K562 (cell line): ENCODE measurements around the gene LRRC70. TPM values are rescaled to one million over a fixed set of nuclear protein-coding genes. Genes with fewer than 3 reads are reported as not detected.

Experiments used
- ATAC-seq: fragments of 200-7000 bp; cut with Tn5 transposase; 3 replicates; pipeline ENCODE4 v1.9.1; 2020; ENCODE audit warnings: moderate library complexity
- Bru-seq: library from RNA; stranded (reverse); fragments of 400-500 nt; gene quantifications from one replicate; lab custom pipeline; 2021; lab: Mats Ljungman, UMichigan
- BruChase-seq, 2 experiments: library from RNA; stranded (reverse); fragments of 400-500 nt; gene quantifications; one replicate each; lab custom pipeline; 2021; lab: Mats Ljungman, UMichigan
- BruUV-seq: library from RNA; stranded (reverse); fragments of 400-500 nt; replicated peaks from 2 replicates; lab custom pipeline; 2021; lab: Mats Ljungman, UMichigan
- CTCF ChIA-PET: fragments of 300-600 bp; formaldehyde crosslinking; extraction: SDS; loops from one replicate; lab custom pipeline; 2021; ENCODE audit warnings: low intra/inter-chr PET ratio; lab: Yijun Ruan, JAX
- POLR2A ChIA-PET: fragments of 300-600, 350-650 bp; sonication (Branson Sonifier 250); formaldehyde crosslinking; extraction: SDS; loops from one replicate; lab custom pipeline; 2021; ENCODE audit warnings: antibody characterized with exemption, inconsistent platforms; lab: Yijun Ruan, JAX
- DNase-seq, 4 experiments: peaks; one replicate each; pipeline versions ENCODE4 v3.0.0 to v3.0.0-alpha.2; 2011 to 2018; ENCODE audit warnings: low spot score in 3 of 4, mixed read lengths in 3 of 4; ENCODE audit errors: extremely low read depth in 1 of 4
- FAIRE-seq: peaks from 2 replicates; lab custom pipeline; 2011; peaks lifted over from hg19 to GRCh38; lab: Jason Lieb, UNC
- H2AFZ ChIP-seq: 2 replicates; pipeline ENCODE4 v1.6.0; 2011; ENCODE audit warnings: low read depth, low read length, control low read depth, inconsistent platforms
- H3K27ac ChIP-seq: fragments of 200-600 bp; 3 replicates; pipeline ENCODE4 v1.8.0; 2011; ENCODE audit warnings: low read depth, mild to moderate bottlenecking, control low read depth, inconsistent platforms, low read length, moderate library complexity, mixed read lengths; ENCODE audit errors: extremely low read depth
- H3K27me3 ChIP-seq, 2 experiments: fragments of 300-600 bp in 1 of 2; 2 replicates in 1 of 2; 3 replicates in 1 of 2; pipeline versions ENCODE4 v1.6.0 to v1.8.0; 2011; ENCODE audit warnings: inconsistent platforms in 2 of 2, low read length in 2 of 2, mild to moderate bottlenecking in 1 of 2, mixed read lengths in 1 of 2, moderate library complexity in 1 of 2; ENCODE audit not compliant: control insufficient read depth in 2 of 2, insufficient read depth in 2 of 2
- H3K36me3 ChIP-seq: fragments of 300-600 bp; 3 replicates; pipeline ENCODE4 v1.8.0; 2011; ENCODE audit warnings: mild to moderate bottlenecking, low read length, inconsistent platforms; ENCODE audit not compliant: control insufficient read depth, insufficient read depth
- H3K4me1 ChIP-seq, 2 experiments: fragments of 200-600 bp in 1 of 2; replicated peaks in 1 of 2; 2 replicates in 1 of 2; 3 replicates in 1 of 2; pipeline versions ENCODE4 v1.5.1 to v1.8.0; 2011; ENCODE audit warnings: inconsistent platforms in 2 of 2, low read length in 2 of 2, mild to moderate bottlenecking in 1 of 2, mixed read lengths in 1 of 2, moderate library complexity in 1 of 2; ENCODE audit not compliant: control insufficient read depth in 2 of 2, insufficient read depth in 2 of 2
- H3K4me2 ChIP-seq: 2 replicates; pipeline ENCODE4 v1.6.1; 2011; ENCODE audit warnings: low read length, control low read depth, inconsistent platforms, mixed read lengths; ENCODE audit not compliant: insufficient read depth
- H3K4me3 ChIP-seq: fragments of 200-600 bp; sonication (generic), shearing (Covaris generic); 2 replicates; pipeline ENCODE4 v1.5.1; 2016; ENCODE audit warnings: control low read depth, inconsistent platforms
- H3K79me2 ChIP-seq: fragments of 200-600 bp; 3 replicates; pipeline ENCODE4 v1.8.0; 2011; ENCODE audit warnings: low read length, inconsistent platforms; ENCODE audit not compliant: control insufficient read depth, insufficient read depth
- H3K9ac ChIP-seq, 2 experiments: 2 replicates each; pipeline versions ENCODE4 v1.6.0 to v1.6.1; 2011; ENCODE audit warnings: low read depth in 2 of 2, low read length in 2 of 2, control low read depth in 1 of 2, inconsistent platforms in 1 of 2, mild to moderate bottlenecking in 1 of 2, mixed read lengths in 1 of 2; ENCODE audit not compliant: insufficient read depth in 1 of 2
- H3K9me1 ChIP-seq: one replicate; pipeline ENCODE4 v1.6.0; 2011; ENCODE audit warnings: inconsistent platforms, mild to moderate bottlenecking, low read length, moderate library complexity; ENCODE audit not compliant: control insufficient read depth, insufficient read depth
- H3K9me3 ChIP-seq: replicated peaks from 2 replicates; pipeline ENCODE4 v1.5.1; 2011; ENCODE audit warnings: low read depth, low read length, inconsistent platforms; ENCODE audit not compliant: control insufficient read depth, insufficient read depth
- H4K20me1 ChIP-seq: replicated peaks from 2 replicates; pipeline ENCODE4 v1.6.1; 2011; ENCODE audit warnings: low read length, inconsistent platforms, mixed read lengths; ENCODE audit not compliant: control insufficient read depth, insufficient read depth
- CSDE1 ChIP-seq, 2 experiments: fragments of 450-650 bp; IDR thresholded peaks; 2 replicates each; pipeline ENCODE4 v1.6.1; 2016; ENCODE audit warnings: mild to moderate bottlenecking in 1 of 2
- ETV1 ChIP-seq: fragments of 450-650 bp; conservative IDR thresholded peaks from 2 replicates; pipeline ENCODE4 v1.6.1; 2016; ENCODE audit warnings: missing genetic modification characterization, control low read depth, low read depth, missing compliant biosample characterization
- GABPA ChIP-seq: fragments of 200-800 bp; sonication (Bioruptor generic); conservative IDR thresholded peaks from 2 replicates; pipeline ENCODE4 v1.6.1; 2016; ENCODE audit warnings: low read depth, missing genetic modification characterization, missing compliant biosample characterization
- HNRNPL ChIP-seq: fragments of 200-400 bp; formaldehyde crosslinking; IDR thresholded peaks from 2 replicates; pipeline ENCODE4 v1.6.1; 2017; ENCODE audit warnings: low read depth, mild to moderate bottlenecking, low read length
- KLF13 ChIP-seq: fragments of 450-650 bp; IDR thresholded peaks from 2 replicates; pipeline ENCODE4 v1.6.1; 2016; ENCODE audit warnings: missing genetic modification characterization, low read depth, mild to moderate bottlenecking, missing compliant biosample characterization, moderate library complexity, borderline replicate concordance
- PRPF4 ChIP-seq: fragments of 200-400 bp; formaldehyde crosslinking; IDR thresholded peaks from one replicate; pipeline ENCODE4 v1.6.1; 2017; ENCODE audit warnings: low read length, low read depth, mild to moderate bottlenecking; ENCODE audit not compliant: insufficient read depth, poor library complexity, severe bottlenecking
- RFX1 ChIP-seq: fragments of 450-650 bp; IDR thresholded peaks from 2 replicates; pipeline ENCODE4 v1.6.1; 2016; ENCODE audit warnings: mild to moderate bottlenecking, moderate library complexity
- SIX5 ChIP-seq, 2 experiments: IDR thresholded peaks; 2 replicates each; pipeline ENCODE4 v1.6.1; 2011; ENCODE audit warnings: low read length in 2 of 2, borderline replicate concordance in 1 of 2, low read depth in 1 of 2, mild to moderate bottlenecking in 1 of 2, moderate library complexity in 1 of 2; ENCODE audit not compliant: insufficient read depth in 1 of 2
- TEAD1 ChIP-seq, 2 experiments: fragments of 450-650 bp in 1 of 2; sonication (generic) in 1 of 2; formaldehyde crosslinking; IDR thresholded peaks; 2 replicates each; pipeline versions ENCODE4 v1.4.0 to v1.8.0; 2020 to 2022; ENCODE audit warnings: mild to moderate bottlenecking in 2 of 2, missing genetic modification reagents in 1 of 2
- ZBTB8A ChIP-seq: fragments of 450-650 bp; IDR thresholded peaks from 2 replicates; pipeline ENCODE4 v1.6.1; 2018; ENCODE audit warnings: mild to moderate bottlenecking, moderate library complexity; ENCODE audit not compliant: partially characterized antibody
- ZNF384 ChIP-seq: IDR thresholded peaks from 2 replicates; pipeline ENCODE4 v1.6.1; 2012; ENCODE audit warnings: low read depth, low read length, improper control_type of control experiment
- ZNF507 ChIP-seq: conservative IDR thresholded peaks from 2 replicates; pipeline ENCODE4 v1.6.1; 2017; ENCODE audit warnings: missing genetic modification characterization, missing compliant biosample characterization
- WGBS: fragments of 100-300 bp; shearing (Covaris generic); methylation state at CpG from one replicate; pipeline ENCODE4 v1.1.6; 2016; ENCODE audit warnings: low coverage, mixed read lengths; ENCODE audit not compliant: insufficient coverage; ENCODE audit errors: missing lambda C conversion rate; 5-methylcytosine and 5-hydroxymethylcytosine counted together
- in situ Hi-C: fragments of 300-500 bp; cut with MboI; formaldehyde crosslinking; loops from 4 replicates; pipeline ENCODE4 v1.15.0; 2018; ENCODE audit warnings: inconsistent platforms, mixed read lengths
- intact Hi-C: fragments of 100-400 bp; cut with micrococcal nuclease; formaldehyde crosslinking; loops from 2 replicates; pipeline ENCODE4 v1.14.2; 2022
- long read RNA-seq, 3 experiments: library from polyadenylated mRNA in 2 of 3; library from RNA in 1 of 3; unstranded in 2 of 3; stranded (forward) in 1 of 3; transcript quantifications; one replicate each; pipeline ENCODE4 v2.0.0, GENCODE V29; 2019 to 2022
- polyA minus RNA-seq, 3 experiments: library from RNA; depleted of rRNA, polyadenylated mRNA; stranded (reverse); fragments of >200 nt; gene quantifications; 2 replicates each; pipeline ENCODE4 v1.2.3, GENCODE V29; 2011
- polyA plus RNA-seq, 8 experiments: library from polyadenylated mRNA; depleted of rRNA in 4 of 8; stranded (reverse) in 5 of 8; unstranded in 3 of 8; fragments of >200 nt; fragmentation: Nextera tagmentation in 2 of 8; fragmentation: Illumina TruSeq in 1 of 8; extraction: Ambion mirVana in 2 of 8; extraction: Trizol in 1 of 8; gene quantifications; 2 replicates each; pipeline versions ENCODE4 v1.2.1 to v1.2.3, GENCODE V29; 2011 to 2014; ENCODE audit warnings: inconsistent platforms in 1 of 8, missing spikeins in 1 of 8
- total RNA-seq, 7 experiments: library from RNA; depleted of rRNA in 6 of 7; stranded (reverse); fragments of >200 nt in 6 of 7; fragmentation: Illumina TruSeq in 2 of 7; extraction: Trizol in 2 of 7; gene quantifications; 2 replicates each; pipeline versions ENCODE4 v1.2.1 to v1.2.3, GENCODE V29; 2011 to 2021; ENCODE audit warnings: low replicate concordance in 1 of 7

LRRC70 gene
- total RNA-seq (2011; cell fraction: chromatin; rRNA removed; ENCODE audit: low replicate concordance), result 5.8 and 23.2 TPM in 2 replicates
- total RNA-seq (2011; cell fraction: nucleolus; rRNA removed), result 2.5 and 4.6 TPM in 2 replicates
- total RNA-seq (2011; cell fraction: nucleoplasm; rRNA removed), result 10.0 and 24.3 TPM in 2 replicates
- total RNA-seq (2014; rRNA removed) (0.69 and 0.86 TPM in 2 replicates), total RNA-seq (2014; rRNA removed; fragmentation: Illumina TruSeq; extraction: Trizol) (1.5 and 2.1 TPM in 2 replicates), total RNA-seq (2015; rRNA removed; fragmentation: Illumina TruSeq; extraction: Trizol) (1.4 TPM in 2 replicates), total RNA-seq (2021) (0.73 and 0.83 TPM in 2 replicates), polyA plus RNA-seq (2011; rRNA removed) (0.99 and 1.4 TPM in 2 replicates), polyA plus RNA-seq (2014; fragmentation: Illumina TruSeq; extraction: Trizol) (0.31 and 0.40 TPM in 2 replicates), polyA plus RNA-seq (2014; fragmentation: Nextera tagmentation; extraction: Ambion mirVana) (under 1 TPM; 0.21 to 0.22 TPM), polyA plus RNA-seq (2014; rRNA removed) (0.24 and 0.53 TPM in 2 replicates), polyA minus RNA-seq (2011; rRNA and poly(A)+ RNA removed) (9.4 and 11.8 TPM in 2 replicates), Bru-seq, nascent RNA (percentile 89 among the genes with signal in this experiment), BruChase-seq, experiment 1, labeled RNA remaining after a 2-hour chase (percentile 92 among the genes with signal in this experiment), BruChase-seq, experiment 2, labeled RNA remaining after a 6-hour chase (percentile 91 among the genes with signal in this experiment)
- polyA plus RNA-seq (2011; cell fraction: cytosol; rRNA removed), result 0.06 and 0.38 TPM in 2 replicates
- 1.1 and 2.6 TPM in 2 replicates for polyA plus RNA-seq (2011; cell fraction: nucleus; rRNA removed)
- polyA plus RNA-seq (2012), result 0.09 and 0.61 TPM in 2 replicates
- polyA minus RNA-seq (2011; cell fraction: cytosol; rRNA and poly(A)+ RNA removed), result 0.76 TPM in 1 of 2 replicates, not detected in the other
- polyA minus RNA-seq (2011; cell fraction: nucleus; rRNA and poly(A)+ RNA removed), result 7.0 and 10.7 TPM in 2 replicates
- long read RNA-seq, experiment 1, result 0 reads
- long read RNA-seq, experiment 2, result 0 reads
- long read RNA-seq, experiment 3, result 0 reads

- no peak within 1 kb of the TSS for H3K9ac ChIP-seq
- H4K20me1 ChIP-seq, result no peaks in the 10 kb centered on the region
- no peak within 1 kb of the TSS for H3K4me3 ChIP-seq
- no TSS peak for BruUV-seq
- ATAC-seq (peak; percentile 63; the same call in 2 of the 3 replicates), FAIRE-seq (no peak), DNase-seq (peak in 2 of 4 experiments; percentile 22 to 36)
- intact Hi-C loops (no loop called here), in situ Hi-C loops (no loop called here)
- no peaks in the 10 kb centered on the region; a peak in 1 of 5 replicates for H3K4me1 ChIP-seq
- no peaks in the 10 kb centered on the region for H3K9me1 ChIP-seq
- POLR2A ChIA-PET, result interaction anchor here (0.7 to 1.5 kb wide), 3 partner anchors 11 to 30 kb away, joined by 3 read pairs; no protein-coding TSS in a partner anchor
- CTCF ChIA-PET, result no interaction called here
- H3K36me3 ChIP-seq, result peaks cover 20% of the 10 kb centered on the region; the same call in 2 of the 3 replicates
- H3K79me2 ChIP-seq, result no peaks in the 10 kb centered on the region; the same call in 2 of the 3 replicates
- 0 out of 2 replicates have a peak, but pooled peaks have one; percentile 37 for TF ChIP-seq ETV1 (tag)
- peak; percentile 37; the same call in 1 of the 2 replicates for TF ChIP-seq GABPA (tag)
- peak in 1 of 2 experiments; percentile 44; a peak in 1 of 4 replicates for TF ChIP-seq CSDE1 (IDR thresholded peaks at IDR 0.05)
- no peak for TF ChIP-seq ZNF507 (tag)
- peak; percentile 88 for TF ChIP-seq ZNF384
- no peak for TF ChIP-seq PRPF4
- no peak for TF ChIP-seq KLF13 (tag)
- no peak for TF ChIP-seq ZBTB8A
- TF ChIP-seq TEAD1 (CRISPR knock-in tag; IDR thresholded peaks at IDR 0.05), result no peak
- TF ChIP-seq RFX1, result peak; percentile 93
- no peak for TF ChIP-seq HNRNPL
- TF ChIP-seq SIX5 (IDR thresholded peaks at IDR 0.05; ENCODE audit: borderline replicate concordance in 1 of 2, insufficient read depth in 1 of 2, low read depth in 1 of 2, low read length in 2 of 2), result no peak
- no peaks in the 10 kb centered on the region for H3K27me3 ChIP-seq
- no peak within 1 kb of the TSS for H3K27ac ChIP-seq
- no peak within 1 kb of the TSS for H2AFZ ChIP-seq
- no peak within 1 kb of the TSS for H3K4me2 ChIP-seq
- no peaks in the 10 kb centered on the region for H3K9me3 ChIP-seq
- WGBS, result 57% methylated on average over 4 of the region's 4 CpGs
Measured at GRCh38 chr5:62578540-62578939, at the start of gene LRRC70. TSS of gene LRRC70 (plus strand) at chr5:62578819. CDS start at chr5:62579439, 620 bp downstream.
